Calu3 (cell line): ENCODE results near the gene MYBPHL. TPM values are rescaled to one million over a fixed set of nuclear protein-coding genes. Genes with fewer than 3 reads are reported as not detected.

Source experiments
- BruUV-seq: library from RNA; stranded (reverse); fragments of 400-500 nt; replicated peaks from 2 replicates; lab custom pipeline; 2021; lab: Mats Ljungman, UMichigan
- CTCF ChIA-PET: fragments of 300-600 bp; sonication (Branson Sonifier 250); formaldehyde crosslinking; loops from one replicate; lab custom pipeline; 2022; ENCODE audit warnings: antibody characterized with exemption; lab: Charles Lee
- DNase-seq: peaks from one replicate; pipeline ENCODE4 v3.0.0; 2022
- H3K27ac Mint-ChIP-seq: one replicate; pipeline ENCODE4 v1.8.0; 2022; ENCODE audit warnings: mixed read lengths; ENCODE audit not compliant: unreplicated experiment
- H3K27me3 Mint-ChIP-seq: one replicate; pipeline ENCODE4 v1.8.0; 2022; ENCODE audit warnings: mixed read lengths; ENCODE audit not compliant: unreplicated experiment
- H3K36me3 Mint-ChIP-seq: one replicate; pipeline ENCODE4 v1.8.0; 2022; ENCODE audit warnings: mild to moderate bottlenecking, moderate library complexity, mixed read lengths; ENCODE audit not compliant: insufficient read depth, unreplicated experiment
- H3K4me1 Mint-ChIP-seq: one replicate; pipeline ENCODE4 v1.8.0; 2022; ENCODE audit warnings: mild to moderate bottlenecking, low read depth, mixed read lengths; ENCODE audit not compliant: unreplicated experiment
- H3K4me3 Mint-ChIP-seq: one replicate; pipeline ENCODE4 v1.8.0; 2022; ENCODE audit warnings: mild to moderate bottlenecking, low read depth, moderate library complexity, mixed read lengths; ENCODE audit not compliant: unreplicated experiment
- H3K9me3 Mint-ChIP-seq: one replicate; pipeline ENCODE4 v1.8.0; 2022; ENCODE audit warnings: low read depth, mixed read lengths; ENCODE audit not compliant: unreplicated experiment
- intact Hi-C: fragments of 100-400 bp; cut with micrococcal nuclease; formaldehyde crosslinking; loops from one replicate; pipeline ENCODE4 v1.10.0; 2022; ENCODE audit not compliant: unreplicated experiment
- total RNA-seq: library from RNA; stranded (reverse); gene quantifications from 2 replicates; pipeline ENCODE4 v1.2.3, GENCODE V29; 2022
- TF ChIP-seq, protein P1 (sequence below): fragments of 200-600 bp; IDR thresholded peaks from one replicate; pipeline ENCODE4 v1.8.0; 2022; ENCODE audit warnings: antibody characterized with exemption; ENCODE audit not compliant: unreplicated experiment

Gene MYBPHL
- total RNA-seq, 1 experiment from 2014 or later = not detected

DNA sequence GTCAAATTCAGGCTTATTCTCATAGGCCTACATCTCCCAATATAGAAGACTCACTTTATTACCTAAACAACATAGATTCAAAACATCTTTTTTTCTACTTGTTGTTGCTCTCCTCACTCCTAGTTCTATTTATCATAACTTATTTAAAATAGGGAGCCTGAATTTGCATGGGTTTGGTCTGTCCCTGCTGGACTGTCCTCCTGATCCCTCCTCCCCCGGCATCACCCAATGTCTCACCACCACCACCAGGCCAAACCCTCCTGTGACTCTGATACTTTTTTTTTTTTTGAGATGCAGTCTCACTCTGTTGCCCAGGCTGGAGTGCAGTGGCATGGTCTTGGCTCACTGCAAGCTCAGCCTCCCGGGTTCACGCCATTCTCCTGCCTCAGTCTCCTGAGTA lies 31.8 kb upstream of the MYBPHL start:
- H3K9me3 Mint-ChIP-seq = no peaks in the 10 kb centered on the region
- no peak overlapping the region for H3K27ac Mint-ChIP-seq
- intact Hi-C loops = loop anchor here (10.0 kb wide), 1 partner anchor 54 kb away; the partner anchor contains the start of gene PSRC1
- BruUV-seq = no TSS peak
- H3K27me3 Mint-ChIP-seq = no peaks in the 10 kb centered on the region
- CTCF ChIA-PET = no interaction called here
- H3K36me3 Mint-ChIP-seq = peaks cover 16% of the 10 kb centered on the region
- H3K4me3 Mint-ChIP-seq = no peak overlapping the region
- DNase-seq = no peak
- no peaks in the 10 kb centered on the region for H3K4me1 Mint-ChIP-seq
- TF ChIP-seq, protein P1, sequence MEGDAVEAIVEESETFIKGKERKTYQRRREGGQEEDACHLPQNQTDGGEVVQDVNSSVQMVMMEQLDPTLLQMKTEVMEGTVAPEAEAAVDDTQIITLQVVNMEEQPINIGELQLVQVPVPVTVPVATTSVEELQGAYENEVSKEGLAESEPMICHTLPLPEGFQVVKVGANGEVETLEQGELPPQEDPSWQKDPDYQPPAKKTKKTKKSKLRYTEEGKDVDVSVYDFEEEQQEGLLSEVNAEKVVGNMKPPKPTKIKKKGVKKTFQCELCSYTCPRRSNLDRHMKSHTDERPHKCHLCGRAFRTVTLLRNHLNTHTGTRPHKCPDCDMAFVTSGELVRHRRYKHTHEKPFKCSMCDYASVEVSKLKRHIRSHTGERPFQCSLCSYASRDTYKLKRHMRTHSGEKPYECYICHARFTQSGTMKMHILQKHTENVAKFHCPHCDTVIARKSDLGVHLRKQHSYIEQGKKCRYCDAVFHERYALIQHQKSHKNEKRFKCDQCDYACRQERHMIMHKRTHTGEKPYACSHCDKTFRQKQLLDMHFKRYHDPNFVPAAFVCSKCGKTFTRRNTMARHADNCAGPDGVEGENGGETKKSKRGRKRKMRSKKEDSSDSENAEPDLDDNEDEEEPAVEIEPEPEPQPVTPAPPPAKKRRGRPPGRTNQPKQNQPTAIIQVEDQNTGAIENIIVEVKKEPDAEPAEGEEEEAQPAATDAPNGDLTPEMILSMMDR = no peak

DNA sequence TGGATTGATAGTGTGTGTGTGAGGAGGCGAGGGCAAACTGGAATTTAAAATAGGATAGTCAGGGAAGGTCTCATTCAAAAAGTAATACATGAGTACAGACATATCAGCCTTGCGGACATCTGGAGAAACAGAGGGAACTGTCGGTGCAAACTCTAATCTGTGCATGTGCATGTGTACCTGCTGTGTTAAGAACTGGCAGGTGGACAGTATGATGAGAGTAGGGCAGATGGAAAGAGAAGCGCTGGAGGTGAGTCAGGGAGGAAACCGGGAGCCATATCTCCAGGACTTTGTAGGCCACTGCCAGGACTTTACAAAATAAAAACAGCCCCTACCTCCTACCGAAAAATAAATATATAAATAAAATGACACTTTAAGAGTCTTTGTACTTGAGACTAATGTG lies 31.3 kb upstream of the MYBPHL start:
- no peak for DNase-seq
- no peaks in the 10 kb centered on the region for H3K4me1 Mint-ChIP-seq
- TF ChIP-seq, protein P1 = no peak
- no peak overlapping the region for H3K27ac Mint-ChIP-seq
- H3K36me3 Mint-ChIP-seq = peaks cover 16% of the 10 kb centered on the region
- CTCF ChIA-PET = no interaction called here
- no TSS peak for BruUV-seq
- no peaks in the 10 kb centered on the region for H3K9me3 Mint-ChIP-seq
- H3K4me3 Mint-ChIP-seq = no peak overlapping the region
- no peaks in the 10 kb centered on the region for H3K27me3 Mint-ChIP-seq
- intact Hi-C loops = loop anchor here (10.0 kb wide), 1 partner anchor 53 kb away; the partner anchor contains the start of gene PSRC1

DNA sequence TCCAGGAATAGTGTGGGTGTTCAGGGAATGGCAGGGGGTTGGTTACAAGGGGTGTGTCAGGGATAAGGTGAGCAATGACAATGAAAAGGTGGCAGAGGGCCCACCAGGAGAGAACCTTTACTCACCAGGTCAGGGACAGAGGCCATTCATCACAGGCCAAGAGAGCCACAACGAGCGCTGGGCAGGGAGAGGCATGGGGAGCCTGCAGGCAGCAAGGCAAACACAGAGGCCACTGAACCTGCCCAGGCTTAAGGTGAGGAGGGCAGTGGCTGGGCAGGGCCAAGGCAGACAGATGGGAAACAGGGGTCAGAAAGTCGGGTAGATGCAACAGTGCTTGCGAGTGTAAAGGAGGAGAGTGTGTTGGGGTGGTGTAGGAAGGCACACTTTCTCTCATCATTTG lies 28.3 kb upstream of the MYBPHL start:
- no TSS peak for BruUV-seq
- CTCF ChIA-PET = no interaction called here
- TF ChIP-seq, protein P1 = no peak
- H3K27ac Mint-ChIP-seq = no peak overlapping the region
- no peaks in the 10 kb centered on the region for H3K27me3 Mint-ChIP-seq
- no peaks in the 10 kb centered on the region for H3K4me1 Mint-ChIP-seq
- H3K36me3 Mint-ChIP-seq = peaks cover 11% of the 10 kb centered on the region
- no peak for DNase-seq
- no peak overlapping the region for H3K4me3 Mint-ChIP-seq
- intact Hi-C loops = loop anchor here (10.0 kb wide), 1 partner anchor 50 kb away; the partner anchor contains the start of gene PSRC1
- peaks cover 4% of the 10 kb centered on the region for H3K9me3 Mint-ChIP-seq

DNA sequence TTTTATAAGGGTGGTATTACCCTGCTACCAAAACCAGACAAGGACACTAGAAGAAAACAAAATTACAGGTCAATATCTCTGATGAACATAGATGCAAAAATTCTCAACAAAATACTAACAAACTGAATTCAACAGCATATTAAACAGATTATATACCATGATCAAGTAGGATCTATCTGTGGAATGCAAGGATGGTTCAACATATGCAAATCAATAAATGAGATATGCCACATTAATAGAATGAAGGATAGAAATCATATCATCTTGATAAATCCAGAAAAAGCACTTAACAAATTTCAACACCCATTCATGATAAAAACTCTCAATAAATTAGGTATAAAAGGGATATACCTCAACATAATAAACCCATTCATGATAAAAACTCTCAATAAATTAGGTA lies 24.3 kb upstream of the MYBPHL start:
- BruUV-seq = no TSS peak

More for the DNA sequence above, 24.3 kb upstream of the MYBPHL start:
- DNase-seq = no peak
- Mint-ChIP-seq H3K9me3 (peaks cover 4% of the 10 kb centered on the region), H3K36me3 (peaks cover 5% of the 10 kb centered on the region), H3K4me1 (no peaks in the 10 kb centered on the region), H3K27me3 (no peaks in the 10 kb centered on the region), H3K27ac (no peak overlapping the region), H3K4me3 (no peak overlapping the region)
- intact Hi-C loops = loop anchor here (10.0 kb wide), 1 partner anchor 46 kb away; the partner anchor contains the start of gene PSRC1
- CTCF ChIA-PET = interaction anchor here (0.6 kb wide), 1 partner anchor 203 kb away, joined by 6 read pairs; no protein-coding TSS in a partner anchor
- TF ChIP-seq, protein P1 = no peak
